Colon (tissue), 2 donors: ENCODE data around the gene MLLT1.

Experiments used
- FAIRE-seq: peaks from 2 replicates; lab custom pipeline; 2012; peaks lifted over from hg19 to GRCh38; lab: Jason Lieb, UNC
- donor health status: control.
- donor health status: control.

MLLT1 gene

GRCh38 chr19:6210721-6211600 is 68.8 kb downstream of the MLLT1 start:
- FAIRE-seq: no peak

GRCh38 chr19:6210091-6210490 is 69.7 kb downstream of the MLLT1 start:
- no peak for FAIRE-seq

- FAIRE-seq: no peak
These were observed 70.1 kb downstream of the MLLT1 start for GRCh38 chr19:6209680-6210079.

DNA sequence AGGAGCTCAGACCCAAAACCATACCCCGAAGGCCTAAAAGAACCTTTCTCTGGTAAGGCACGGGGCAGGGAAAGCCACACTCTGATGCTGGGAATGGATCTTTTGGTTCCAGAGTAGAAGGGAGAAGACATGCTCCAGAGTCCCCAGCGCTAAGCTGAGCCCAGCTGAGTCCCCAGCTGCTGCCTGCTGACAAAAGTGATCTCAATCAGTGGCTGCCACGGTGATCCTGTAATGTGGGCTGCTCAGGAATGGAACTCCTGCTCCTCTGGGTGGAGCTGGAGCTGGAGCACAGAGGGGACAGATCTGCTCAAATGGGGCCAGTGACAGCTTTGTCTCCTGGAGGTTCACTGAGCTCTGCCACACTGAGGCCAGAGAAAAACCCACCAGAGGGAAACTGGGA is 70.5 kb downstream of the MLLT1 start:
- no peak for FAIRE-seq

GRCh38 chr19:6204866-6205723 is 74.7 kb downstream of the MLLT1 start:
- no peak for FAIRE-seq

- FAIRE-seq: no peak
These were observed 75.6 kb downstream of the MLLT1 start for GRCh38 chr19:6204212-6204611.

DNA sequence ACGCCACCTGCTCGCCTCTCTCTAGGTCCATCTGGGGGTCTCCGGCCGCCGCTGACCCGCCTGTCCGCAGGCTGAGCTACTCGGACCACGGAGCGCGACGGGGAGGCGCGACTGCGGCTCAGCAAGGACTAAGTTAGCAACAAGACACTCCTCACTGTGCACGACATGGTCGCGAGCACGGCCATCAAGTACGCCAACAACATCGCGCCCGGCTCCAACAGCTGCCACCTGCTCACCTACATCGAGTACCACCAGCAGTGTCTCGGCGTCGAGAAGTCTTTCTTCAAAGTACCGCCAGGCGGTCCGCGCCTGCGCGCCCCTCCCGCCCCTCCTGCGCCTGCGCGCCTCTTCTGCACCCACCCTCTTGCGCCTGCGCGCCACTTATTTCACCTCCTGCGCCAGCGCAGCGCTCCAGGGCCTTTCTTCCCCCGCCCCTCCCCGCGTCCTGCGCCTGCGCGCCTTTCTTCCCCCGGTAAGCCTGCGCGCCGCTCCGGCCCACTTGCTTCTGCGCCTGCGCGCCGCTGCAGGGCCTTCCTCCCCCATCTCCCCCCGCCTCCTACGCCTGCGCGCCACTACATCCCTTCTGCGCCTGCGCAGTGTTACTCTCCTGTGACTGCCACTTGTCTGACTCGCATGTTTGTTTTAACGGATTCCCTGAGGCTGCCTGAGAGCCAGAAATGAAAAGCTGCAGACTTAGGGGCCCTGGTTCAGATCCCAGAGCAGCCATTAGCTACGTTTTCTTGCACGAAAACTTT is 80.4 kb downstream of the MLLT1 start:
- FAIRE-seq: no peak

DNA sequence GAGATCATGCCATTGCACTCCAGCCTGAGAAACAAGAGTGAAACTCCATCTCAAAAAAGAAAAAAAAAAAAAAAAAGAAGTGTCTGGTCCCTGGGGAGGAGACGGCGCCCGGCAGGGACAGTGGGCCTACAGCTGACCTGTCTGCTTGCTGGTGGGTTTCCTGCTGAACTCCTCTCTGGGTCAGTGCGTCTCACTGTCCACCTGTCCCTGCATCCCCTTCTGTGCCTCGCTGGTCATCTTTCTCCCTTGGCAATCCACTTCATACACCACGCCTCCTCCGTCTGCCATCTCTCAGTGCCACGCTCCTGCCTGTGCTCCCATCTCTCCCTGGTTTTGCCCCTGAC is 80.9 kb downstream of the MLLT1 start:
- no peak for FAIRE-seq

GRCh38 chr19:6196361-6196760 is 83.4 kb downstream of the MLLT1 start:
- FAIRE-seq: no peak

- no peak for FAIRE-seq
These were observed 91.0 kb downstream of the MLLT1 start for GRCh38 chr19:6188811-6189210.

- FAIRE-seq: no peak
These were observed 92.4 kb downstream of the MLLT1 start for GRCh38 chr19:6187374-6187773.

DNA sequence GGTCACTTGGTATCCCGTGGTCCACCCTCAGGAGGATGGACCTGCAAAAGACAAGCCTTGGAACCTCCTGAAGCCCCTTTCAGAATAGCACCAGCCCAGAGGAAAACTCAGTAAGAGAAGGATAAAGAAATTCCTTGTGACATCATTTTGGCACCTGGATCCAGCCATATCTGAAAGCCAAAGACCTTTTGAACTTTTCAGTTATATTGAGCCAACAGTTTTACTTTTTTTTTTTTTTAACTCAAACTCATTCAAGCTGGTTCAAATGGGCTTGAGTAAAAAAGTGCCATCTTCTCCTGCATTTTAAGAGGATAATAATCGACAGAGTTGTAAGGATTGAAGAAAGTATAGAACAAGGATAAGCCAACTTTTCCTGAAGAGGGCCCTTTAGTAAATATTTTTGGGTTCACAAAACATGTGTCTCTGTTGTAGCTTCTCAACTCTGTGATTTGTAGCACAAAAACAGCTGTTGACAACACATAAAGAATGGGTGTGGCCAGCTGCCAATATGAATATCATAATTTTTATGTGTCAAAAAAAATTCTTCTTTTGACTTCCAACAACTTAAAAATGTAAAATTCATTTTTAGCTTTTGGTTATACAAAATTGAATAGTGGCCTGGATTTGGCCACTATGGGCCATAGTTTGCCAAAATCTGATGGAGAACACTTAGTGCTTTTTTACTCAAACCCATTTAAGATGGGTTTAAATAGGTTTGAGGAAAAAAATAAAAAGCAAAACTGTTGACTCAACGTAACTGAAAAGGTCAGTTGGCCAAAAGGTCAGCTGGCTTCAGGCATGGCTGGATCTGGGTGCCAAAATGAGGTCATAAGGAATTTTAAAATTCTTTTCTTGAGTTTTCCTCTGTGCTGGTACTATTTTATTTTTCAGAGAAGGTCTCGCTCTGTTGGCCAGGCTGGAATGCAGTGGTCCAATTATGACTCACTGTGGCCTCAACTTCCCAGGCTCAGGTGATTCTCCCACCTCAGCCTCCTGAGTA is 93.6 kb downstream of the MLLT1 start:
- FAIRE-seq: no peak

- no peak for FAIRE-seq
These were observed 94.5 kb downstream of the MLLT1 start for GRCh38 chr19:6185093-6185834.

GRCh38 chr19:6181119-6181518 is 98.7 kb downstream of the MLLT1 start:
- FAIRE-seq: no peak

GRCh38 chr19:6173190-6173589 is 106.6 kb downstream of the MLLT1 start:
- FAIRE-seq: no peak

DNA sequence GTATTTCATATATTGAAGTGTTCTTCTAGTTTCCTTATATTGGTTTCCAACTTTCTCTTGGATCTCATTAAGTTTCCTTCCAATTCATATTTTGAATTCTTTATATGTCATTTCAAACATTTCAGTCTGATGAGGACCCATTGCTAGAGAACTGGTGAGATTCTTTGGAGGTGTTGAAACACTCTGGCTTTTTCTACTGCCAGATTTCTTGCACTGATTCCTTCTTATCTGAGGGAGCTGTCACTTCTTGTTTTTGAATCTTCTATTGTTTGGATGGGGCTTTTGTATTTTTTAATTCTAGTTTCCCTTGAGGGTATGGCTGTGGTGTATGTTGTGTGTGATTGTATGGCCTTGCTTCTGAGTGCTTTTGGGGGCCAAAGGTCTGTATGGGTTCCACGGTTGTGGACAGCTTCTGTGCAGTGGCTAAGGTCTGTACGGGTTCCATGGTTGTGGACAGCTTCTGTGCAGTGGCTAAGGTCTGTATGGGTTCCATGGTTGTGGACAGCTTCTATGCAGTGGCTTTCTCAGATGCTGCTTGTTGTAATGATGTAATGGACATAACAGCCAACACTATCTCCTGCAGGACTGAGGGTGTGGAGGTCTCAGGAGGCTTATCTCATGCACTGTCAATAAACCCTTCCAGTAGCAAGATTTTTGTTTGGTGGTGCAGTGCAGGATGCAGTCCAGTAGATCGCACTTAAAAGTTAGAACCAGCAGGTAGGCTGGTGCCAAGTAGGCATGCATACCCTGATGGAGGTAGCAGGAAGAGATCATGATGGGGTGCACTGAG is 107.5 kb downstream of the MLLT1 start:
- no peak for FAIRE-seq

GRCh38 chr19:6167115-6167514 is 112.7 kb downstream of the MLLT1 start:
- no peak for FAIRE-seq

DNA sequence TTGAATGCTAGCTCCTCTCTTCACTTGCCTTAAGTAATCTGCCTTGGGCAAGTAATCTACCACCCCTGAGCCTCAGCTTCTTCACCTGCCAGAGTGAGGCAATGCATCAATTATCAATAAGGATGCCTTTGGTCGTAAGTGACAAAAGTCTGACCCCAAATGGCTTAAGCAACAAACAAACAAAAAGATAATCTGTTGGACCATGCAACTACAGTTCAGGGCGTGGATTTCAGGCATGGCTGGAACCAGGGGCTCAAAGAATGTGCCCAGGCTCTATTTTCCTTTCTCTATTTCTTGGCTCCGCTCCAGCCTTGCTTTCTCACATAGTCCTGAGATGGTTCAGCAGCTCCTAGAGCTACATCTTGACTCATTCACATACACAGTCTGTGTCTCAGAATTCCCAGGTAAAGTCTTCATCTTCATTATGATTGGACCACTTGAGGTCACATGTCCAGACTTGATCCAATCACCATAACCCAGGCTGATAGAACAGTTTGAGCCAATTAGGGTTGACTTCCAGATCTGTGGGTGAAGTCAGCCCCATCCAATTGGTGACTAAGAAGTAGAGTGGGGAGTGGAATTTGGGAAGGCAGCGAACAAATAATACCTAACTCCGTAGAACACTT is 114.8 kb downstream of the MLLT1 start:
- no peak for FAIRE-seq

- no peak for FAIRE-seq
These were observed 118.4 kb downstream of the MLLT1 start for GRCh38 chr19:6161271-6161850.
